HepG2 (cell line): ENCODE results near the gene ZFYVE21. TPM values are rescaled to one million over a fixed set of nuclear protein-coding genes. Genes with fewer than 3 reads are reported as not detected.

ENCODE experiments used
- AKNA ChIP-seq: sonication (generic); formaldehyde crosslinking; IDR thresholded peaks from 2 replicates; pipeline ENCODE4 v1.4.0; 2020; ENCODE audit warnings: missing genetic modification reagents, borderline replicate concordance
- BCL6 ChIP-seq: IDR thresholded peaks from 2 replicates; pipeline ENCODE4 v1.6.1; 2016; ENCODE audit warnings: missing genetic modification reagents, missing compliant biosample characterization
- E2F5 ChIP-seq: sonication (generic); formaldehyde crosslinking; conservative IDR thresholded peaks from 2 replicates; pipeline ENCODE4 v1.4.0; 2020; ENCODE audit warnings: missing genetic modification reagents
- EED ChIP-seq: sonication (generic); formaldehyde crosslinking; IDR thresholded peaks from 2 replicates; pipeline ENCODE4 v1.5.0; 2020; ENCODE audit warnings: mild to moderate bottlenecking, missing genetic modification reagents
- ETV5 ChIP-seq: IDR thresholded peaks from 2 replicates; pipeline ENCODE4 v1.6.1; 2018; ENCODE audit warnings: missing biosample characterization, missing genetic modification reagents, inconsistent platforms, borderline replicate concordance
- FOXC1 ChIP-seq: sonication (generic); formaldehyde crosslinking; IDR thresholded peaks from 2 replicates; pipeline ENCODE4 v1.8.0; 2022; ENCODE audit warnings: mild to moderate bottlenecking, missing genetic modification reagents, borderline replicate concordance
- GTF3A ChIP-seq: sonication (generic); formaldehyde crosslinking; conservative IDR thresholded peaks from 2 replicates; pipeline ENCODE4 v1.4.0; 2020; ENCODE audit warnings: mild to moderate bottlenecking, missing genetic modification reagents
- NFIC ChIP-seq: IDR thresholded peaks from 2 replicates; pipeline ENCODE4 v1.6.1; 2012; ENCODE audit warnings: mild to moderate bottlenecking, low read length, inconsistent platforms
- NR3C1 ChIP-seq: sonication (generic); formaldehyde crosslinking; IDR thresholded peaks from 2 replicates; pipeline ENCODE4 v1.4.0; 2020; ENCODE audit warnings: missing genetic modification reagents
- RARA ChIP-seq: IDR thresholded peaks from 2 replicates; pipeline ENCODE4 v1.6.1; 2016; ENCODE audit warnings: missing genetic modification reagents, missing compliant biosample characterization
- SIN3A ChIP-seq: IDR thresholded peaks from 2 replicates; pipeline ENCODE4 v1.6.1; 2011; ENCODE audit warnings: low read depth, mild to moderate bottlenecking, control low read depth, low read length, borderline replicate concordance
- XBP1 ChIP-seq: sonication (generic); formaldehyde crosslinking; IDR thresholded peaks from 2 replicates; pipeline ENCODE4 v1.5.0; 2020; ENCODE audit warnings: missing genetic modification reagents
- ZBTB49 ChIP-seq: sonication (generic); formaldehyde crosslinking; IDR thresholded peaks from 2 replicates; pipeline ENCODE4 v1.4.0; 2020; ENCODE audit warnings: missing genetic modification reagents, borderline replicate concordance
- ZNF350 ChIP-seq: sonication (generic); formaldehyde crosslinking; IDR thresholded peaks from 2 replicates; pipeline ENCODE4 v1.4.0; 2020; ENCODE audit warnings: mild to moderate bottlenecking, low read depth, missing genetic modification reagents, borderline replicate concordance
- ZNF512B ChIP-seq: sonication (generic); formaldehyde crosslinking; IDR thresholded peaks from 2 replicates; pipeline ENCODE4 v1.5.1; 2020; ENCODE audit warnings: missing genetic modification reagents, mild to moderate bottlenecking, borderline replicate concordance
- ZNF562 ChIP-seq: sonication (generic); formaldehyde crosslinking; IDR thresholded peaks from 2 replicates; pipeline ENCODE4 v1.8.0; 2022; ENCODE audit warnings: missing genetic modification reagents, borderline replicate concordance
- ZSCAN30 ChIP-seq: sonication (generic); formaldehyde crosslinking; IDR thresholded peaks from 2 replicates; pipeline ENCODE4 v1.5.0; 2020; ENCODE audit warnings: mild to moderate bottlenecking, missing genetic modification reagents
- polyA plus RNA-seq, 8 experiments: library from polyadenylated mRNA; depleted of rRNA in 3 of 8; stranded (reverse) in 7 of 8; unstranded in 1 of 8; fragments of >200 nt; fragmentation: Illumina TruSeq in 4 of 8; extraction: Trizol in 4 of 8; gene quantifications; 2 replicates each; pipeline versions ENCODE4 v1.2.1 to v1.2.3, GENCODE V29; 2011 to 2016; ENCODE audit warnings: low read depth in 4 of 8, missing spikeins in 1 of 8, mixed read lengths in 1 of 8; ENCODE audit not compliant: insufficient read depth in 1 of 8
- total RNA-seq, 5 experiments: library from RNA; depleted of rRNA; stranded (reverse); fragments of >200 nt; fragmentation: Illumina TruSeq; extraction: Trizol; gene quantifications; 2 replicates each; pipeline ENCODE4 v1.2.3, GENCODE V29; 2016; ENCODE audit warnings: low read depth in 1 of 5

ZFYVE21 gene
- total and polyA plus RNA-seq, 2 of the 13 experiments (the other 11 are each of a cell fraction or from before 2014, with no cell fraction given): 34.3 to 34.4 TPM

DNA sequence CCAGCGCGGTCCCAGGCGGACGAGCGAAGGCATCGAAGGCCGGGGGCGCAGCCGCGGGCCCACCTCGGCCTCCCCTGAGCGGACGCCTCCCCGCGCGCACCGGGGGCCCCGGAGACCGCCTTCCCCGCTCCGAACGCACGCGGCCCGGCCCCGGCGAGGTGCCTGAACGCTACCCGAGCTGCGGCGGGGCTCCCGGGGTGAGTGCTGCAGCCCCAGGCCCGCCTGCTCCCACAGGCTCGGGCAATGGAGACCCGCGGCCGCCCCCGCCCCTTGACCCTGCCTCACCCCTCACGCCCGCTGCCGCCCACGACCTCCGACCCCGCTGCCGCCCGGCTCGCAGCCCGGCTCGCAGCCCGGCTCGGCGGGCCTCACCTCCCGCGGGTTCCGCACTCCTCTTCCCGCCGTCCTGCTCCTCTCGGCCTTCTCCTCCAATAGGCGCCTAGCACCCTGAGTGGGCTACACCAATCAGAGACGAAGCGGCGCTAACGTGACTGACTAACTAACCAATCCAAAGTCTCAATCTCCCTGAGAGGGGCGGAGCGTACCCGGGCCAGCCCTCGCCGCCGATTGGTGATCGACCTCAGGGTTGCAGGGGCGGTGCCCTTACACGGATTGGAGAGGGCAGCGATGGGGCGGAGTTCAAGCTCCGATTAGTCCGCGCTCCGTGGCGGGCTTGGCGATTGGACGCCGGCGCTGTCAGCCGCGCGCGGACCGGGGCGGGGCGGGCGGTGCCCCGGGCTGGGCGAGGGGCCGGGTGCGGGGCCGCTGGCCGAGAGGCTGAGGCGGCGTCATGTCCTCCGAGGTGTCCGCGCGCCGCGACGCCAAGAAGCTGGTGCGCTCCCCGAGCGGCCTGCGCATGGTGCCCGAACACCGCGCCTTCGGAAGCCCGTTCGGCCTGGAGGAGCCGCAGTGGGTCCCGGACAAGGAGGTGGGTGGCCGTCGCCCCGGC, at the start of gene ZFYVE21, which contains the start of gene XRCC3 (continued):
- TF ChIP-seq FOXC1 (CRISPR knock-in tag) (no peak), ZSCAN30 (CRISPR knock-in tag) (no peak), ZBTB49 (no peak), XBP1 (CRISPR knock-in tag) (no peak), ETV5 (CRISPR knock-in tag) (no peak; the same call in 1 of the 2 replicates), ZNF562 (CRISPR knock-in tag) (no peak), NFIC (no peak), AKNA (CRISPR knock-in tag) (no peak), EED (no peak), RARA (CRISPR knock-in tag) (no peak), ZNF350 (no peak), NR3C1 (no peak), GTF3A (no peak), ZNF512B (no peak), SIN3A (peak; percentile 72; the same call in 1 of the 2 replicates), E2F5 (CRISPR knock-in tag) (peak; percentile 98), BCL6 (CRISPR knock-in tag) (no peak)
